WTC11 (cell line): ENCODE measurements around the gene INTS7. TPM values are rescaled to one million over a fixed set of nuclear protein-coding genes. Genes with fewer than 3 reads are reported as not detected.

ENCODE experiments used
- ATAC-seq: fragments of 200-7000 bp; cut with Tn5 transposase; 2 replicates; pipeline ENCODE4 v1.10.0; 2021; ENCODE audit warnings: mild to moderate bottlenecking, moderate library complexity
- CTCF ChIA-PET: fragments of 300-600 bp; sonication (Branson Sonifier 250); formaldehyde crosslinking; loops from one replicate; lab custom pipeline; 2021; ENCODE audit warnings: antibody characterized with exemption; lab: Charles Lee
- POLR2A ChIA-PET: fragments of 350-600 bp; sonication (Branson Sonifier 250); formaldehyde crosslinking; loops from one replicate; lab custom pipeline; 2021; ENCODE audit warnings: antibody characterized with exemption; lab: Charles Lee
- DNase-seq: peaks from one replicate; pipeline ENCODE4 v3.0.0; 2021; ENCODE audit warnings: low spot score
- H3K27ac Mint-ChIP-seq: 2 replicates; pipeline ENCODE4 v1.8.0; 2021; ENCODE audit warnings: mixed read lengths
- H3K27me3 Mint-ChIP-seq: 2 replicates; pipeline ENCODE4 v1.8.0; 2021; ENCODE audit warnings: low read depth, mild to moderate bottlenecking, moderate library complexity, mixed read lengths
- H3K36me3 Mint-ChIP-seq: 2 replicates; pipeline ENCODE4 v1.8.0; 2021; ENCODE audit warnings: mixed read lengths
- H3K4me1 Mint-ChIP-seq: 2 replicates; pipeline ENCODE4 v1.8.0; 2022; ENCODE audit warnings: mixed read lengths
- H3K4me3 Mint-ChIP-seq: 2 replicates; pipeline ENCODE4 v1.8.0; 2021; ENCODE audit warnings: mild to moderate bottlenecking, moderate library complexity, mixed read lengths
- H3K9me3 Mint-ChIP-seq: 2 replicates; pipeline ENCODE4 v1.8.0; 2021; ENCODE audit warnings: mixed read lengths
- ATF1 ChIP-seq: sonication (generic); formaldehyde crosslinking; IDR thresholded peaks from 2 replicates; pipeline ENCODE4 v1.8.1; 2023; ENCODE audit warnings: mild to moderate bottlenecking, moderate library complexity, missing genetic modification reagents
- ATF2 ChIP-seq: sonication (generic); formaldehyde crosslinking; IDR thresholded peaks from 2 replicates; pipeline ENCODE4 v1.8.1; 2022; ENCODE audit warnings: low read depth, missing genetic modification reagents, borderline replicate concordance
- CREB1 ChIP-seq: sonication (generic); formaldehyde crosslinking; IDR thresholded peaks from 2 replicates; pipeline ENCODE4 v1.8.0; 2023; ENCODE audit warnings: mild to moderate bottlenecking, missing genetic modification reagents
- E2F5 ChIP-seq: sonication (generic); formaldehyde crosslinking; IDR thresholded peaks from 2 replicates; pipeline ENCODE4 v1.8.1; 2022; ENCODE audit warnings: mild to moderate bottlenecking, moderate library complexity, missing genetic modification reagents
- ERG ChIP-seq: fragments of 250-450 bp; sonication (Bioruptor Pico); IDR thresholded peaks from 2 replicates; pipeline ENCODE4 v1.8.0; 2021; ENCODE audit warnings: mild to moderate bottlenecking
- ESRRA ChIP-seq: sonication (generic); formaldehyde crosslinking; IDR thresholded peaks from 2 replicates; pipeline ENCODE4 v1.8.1; 2022; ENCODE audit warnings: mild to moderate bottlenecking, missing genetic modification reagents, borderline replicate concordance
- ETV6 ChIP-seq: sonication (generic); formaldehyde crosslinking; IDR thresholded peaks from 2 replicates; pipeline ENCODE4 v1.8.1; 2022; ENCODE audit warnings: mild to moderate bottlenecking, missing genetic modification reagents
- FOXP4 ChIP-seq: sonication (generic); formaldehyde crosslinking; IDR thresholded peaks from 2 replicates; pipeline ENCODE4 v1.8.0; 2022; ENCODE audit warnings: mild to moderate bottlenecking, missing genetic modification reagents
- NR2C2 ChIP-seq: sonication (generic); formaldehyde crosslinking; IDR thresholded peaks from 2 replicates; pipeline ENCODE4 v1.8.0; 2022; ENCODE audit warnings: mild to moderate bottlenecking, missing genetic modification reagents
- PRDM15 ChIP-seq: sonication (generic); formaldehyde crosslinking; IDR thresholded peaks from 2 replicates; pipeline ENCODE4 v1.8.0; 2022; ENCODE audit warnings: missing genetic modification reagents
- TEAD4 ChIP-seq: sonication (generic); formaldehyde crosslinking; IDR thresholded peaks from 2 replicates; pipeline ENCODE4 v1.8.0; 2022; ENCODE audit warnings: mild to moderate bottlenecking, missing genetic modification reagents
- ZBTB21 ChIP-seq: sonication (generic); formaldehyde crosslinking; IDR thresholded peaks from 2 replicates; pipeline ENCODE4 v1.8.1; 2023; ENCODE audit warnings: mild to moderate bottlenecking, missing genetic modification reagents, borderline replicate concordance
- ZNF138 ChIP-seq: sonication (generic); formaldehyde crosslinking; conservative IDR thresholded peaks from 2 replicates; pipeline ENCODE4 v1.8.1; 2022; ENCODE audit warnings: mild to moderate bottlenecking, moderate library complexity, missing genetic modification reagents
- ZNF281 ChIP-seq: sonication (generic); formaldehyde crosslinking; IDR thresholded peaks from 2 replicates; pipeline ENCODE4 v1.8.0; 2023; ENCODE audit warnings: mild to moderate bottlenecking, missing genetic modification reagents
- ZNF671 ChIP-seq: fragments of 250-450 bp; sonication (Bioruptor Pico); IDR thresholded peaks from 2 replicates; pipeline ENCODE4 v1.8.0; 2021; ENCODE audit warnings: mild to moderate bottlenecking
- total RNA-seq: library from RNA; stranded (reverse); gene quantifications from 3 replicates; pipeline ENCODE4 v1.2.3, GENCODE V29; 2021
- TF ChIP-seq, protein P1 (sequence below): sonication (generic); formaldehyde crosslinking; IDR thresholded peaks from 2 replicates; pipeline ENCODE4 v1.8.0; 2022; ENCODE audit warnings: mild to moderate bottlenecking, missing genetic modification reagents
- TF ChIP-seq, protein P2 (sequence below): fragments of 250-450 bp; sonication (Bioruptor Pico); IDR thresholded peaks from 2 replicates; pipeline ENCODE4 v1.9.0; 2021; ENCODE audit warnings: mild to moderate bottlenecking
- TF ChIP-seq, protein P3 (sequence below): sonication (generic); formaldehyde crosslinking; conservative IDR thresholded peaks from 2 replicates; pipeline ENCODE4 v1.8.1; 2022; ENCODE audit warnings: mild to moderate bottlenecking, missing genetic modification reagents

Gene INTS7
- total RNA-seq, 1 experiment from 2014 or later, result 17.2 TPM

GRCh38 chr1:212077028-212077427 is 41.7 kb upstream of the INTS7 start:
- CTCF ChIA-PET, result interaction anchor here (0.9 to 1.3 kb wide), 2 partner anchors 41 to 379 kb away, joined by 3 to 5 read pairs; partner anchors contain the start of genes DTL and INTS7
- Mint-ChIP-seq H3K4me1 (no peaks in the 10 kb centered on the region), H3K27ac (peak overlapping the region; percentile 48; the same call in 1 of the 2 replicates), H3K36me3 (peaks cover 39% of the 10 kb centered on the region), H3K4me3 (no peak overlapping the region), H3K27me3 (no peaks in the 10 kb centered on the region), H3K9me3 (no peaks in the 10 kb centered on the region)
- TF ChIP-seq ATF2 (CRISPR knock-in tag), result no peak
- TF ChIP-seq, protein P1, sequence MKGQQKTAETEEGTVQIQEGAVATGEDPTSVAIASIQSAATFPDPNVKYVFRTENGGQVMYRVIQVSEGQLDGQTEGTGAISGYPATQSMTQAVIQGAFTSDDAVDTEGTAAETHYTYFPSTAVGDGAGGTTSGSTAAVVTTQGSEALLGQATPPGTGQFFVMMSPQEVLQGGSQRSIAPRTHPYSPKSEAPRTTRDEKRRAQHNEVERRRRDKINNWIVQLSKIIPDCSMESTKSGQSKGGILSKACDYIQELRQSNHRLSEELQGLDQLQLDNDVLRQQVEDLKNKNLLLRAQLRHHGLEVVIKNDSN (CRISPR knock-in tag), result no peak
- no peak for TF ChIP-seq E2F5 (CRISPR knock-in tag)
- no peak for TF ChIP-seq ETV6
- TF ChIP-seq CREB1, result no peak
- TF ChIP-seq, protein P2, sequence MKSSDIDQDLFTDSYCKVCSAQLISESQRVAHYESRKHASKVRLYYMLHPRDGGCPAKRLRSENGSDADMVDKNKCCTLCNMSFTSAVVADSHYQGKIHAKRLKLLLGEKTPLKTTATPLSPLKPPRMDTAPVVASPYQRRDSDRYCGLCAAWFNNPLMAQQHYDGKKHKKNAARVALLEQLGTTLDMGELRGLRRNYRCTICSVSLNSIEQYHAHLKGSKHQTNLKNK (CRISPR knock-in tag), result no peak
- no peak for TF ChIP-seq TEAD4 (CRISPR knock-in tag)
- no peak for TF ChIP-seq ESRRA
- no peak for TF ChIP-seq ZNF671 (CRISPR knock-in tag)
- no peak for TF ChIP-seq ZBTB21 (CRISPR knock-in tag)
- TF ChIP-seq ATF1 (CRISPR knock-in tag), result no peak
- no peak for TF ChIP-seq ZNF281 (CRISPR knock-in tag)
- TF ChIP-seq FOXP4 (CRISPR knock-in tag), result no peak
- no peak for TF ChIP-seq NR2C2
- TF ChIP-seq, protein P3, sequence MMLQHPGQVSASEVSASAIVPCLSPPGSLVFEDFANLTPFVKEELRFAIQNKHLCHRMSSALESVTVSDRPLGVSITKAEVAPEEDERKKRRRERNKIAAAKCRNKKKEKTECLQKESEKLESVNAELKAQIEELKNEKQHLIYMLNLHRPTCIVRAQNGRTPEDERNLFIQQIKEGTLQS (CRISPR knock-in tag), result no peak
- TF ChIP-seq PRDM15 (CRISPR knock-in tag), result no peak
- TF ChIP-seq ERG (CRISPR knock-in tag), result no peak
- no peak for TF ChIP-seq ZNF138 (CRISPR knock-in tag)
- DNase-seq (no peak), ATAC-seq (no peak)
- POLR2A ChIA-PET, result no interaction called here
